HG03103 (cell line): Measurements from ENCODE around the gene DNAH3.
"Not testable (repeated sequence)": the region's sequence is repeated elsewhere in the genome, so short reads cannot be mapped to it uniquely, and the experiment has no call there.

Source experiments
- ATAC-seq: cut with Tn5 transposase; IDR thresholded peaks from one replicate; pipeline ENCODE4 v1.9.1; 2021; ENCODE audit warnings: low read depth; ENCODE audit not compliant: unreplicated experiment

The DNAH3 gene

GRCh38 chr16:21021316-21021715 is 129.3 kb downstream of the DNAH3 start:
- no peak for ATAC-seq

GRCh38 chr16:21009815-21010214 is 140.8 kb downstream of the DNAH3 start:
- ATAC-seq, result no peak

GRCh38 chr16:21005008-21005407 is 145.6 kb downstream of the DNAH3 start:
- no peak for ATAC-seq

GRCh38 chr16:21001262-21001661 is 149.4 kb downstream of the DNAH3 start:
- no peak for ATAC-seq

GRCh38 chr16:20997147-20997546 is 153.5 kb downstream of the DNAH3 start:
- no peak for ATAC-seq

GRCh38 chr16:20995711-20996110 is 154.9 kb downstream of the DNAH3 start:
- no peak for ATAC-seq

GRCh38 chr16:20989496-20990070 is 161.1 kb downstream of the DNAH3 start:
- not testable (repeated sequence) for ATAC-seq

- ATAC-seq, result no peak
Measured at GRCh38 chr16:20987049-20987448, 163.6 kb downstream of the DNAH3 start.

GRCh38 chr16:20984019-20984418 is 166.6 kb downstream of the DNAH3 start:
- no peak for ATAC-seq

- ATAC-seq, result no peak
Measured at GRCh38 chr16:20976576-20976975, 174.1 kb downstream of the DNAH3 start.

GRCh38 chr16:20973201-20973600 is 177.4 kb downstream of the DNAH3 start:
- not testable (repeated sequence) for ATAC-seq

GRCh38 chr16:20971401-20971800 is 179.2 kb downstream of the DNAH3 start:
- no peak for ATAC-seq

GRCh38 chr16:20969386-20969785 is 181.3 kb downstream of the DNAH3 start:
- no peak for ATAC-seq

GRCh38 chr16:20968765-20969164 is 181.9 kb downstream of the DNAH3 start:
- ATAC-seq, result no peak

- ATAC-seq, result no peak
Measured at GRCh38 chr16:20960899-20961298, 189.7 kb downstream of the DNAH3 start.

GRCh38 chr16:20957153-20957552 is 193.5 kb downstream of the DNAH3 start:
- no peak for ATAC-seq

GRCh38 chr16:20956319-20956718 is 194.3 kb downstream of the DNAH3 start:
- no peak for ATAC-seq

GRCh38 chr16:20954574-20954973 is 196.1 kb downstream of the DNAH3 start:
- ATAC-seq, result no peak

GRCh38 chr16:20952139-20952920 is 198.3 kb downstream of the DNAH3 start:
- ATAC-seq, result no peak

- ATAC-seq, result no peak
Measured at GRCh38 chr16:20950294-20950693, 200.4 kb downstream of the DNAH3 start.

- ATAC-seq, result no peak
Measured at GRCh38 chr16:20949660-20950059, 201.0 kb downstream of the DNAH3 start.

- no peak for ATAC-seq
Measured at GRCh38 chr16:20948444-20948843, 202.2 kb downstream of the DNAH3 start.
